Small intestine (tissue), 7 donors: ENCODE data around the gene KRT39. TPM values are rescaled to one million over a fixed set of nuclear protein-coding genes. Genes with fewer than 3 reads are reported as not detected.
A peak's percentile ranks its signal among the peaks of the same experiment; 100 is the strongest.

Experiments
- DNase-seq, 2 donors: peaks; one replicate each; pipeline versions ENCODE4 v3.0.0 to v3.0.0-alpha.2; 2013
- FAIRE-seq: peaks from 2 replicates; lab custom pipeline; 2012; peaks lifted over from hg19 to GRCh38; lab: Jason Lieb, UNC
- H3K27ac ChIP-seq, 3 donors: one replicate each; pipeline ENCODE4 v1.5.1; 2013; ENCODE audit warnings: low read length in 2 of 3, mild to moderate bottlenecking in 2 of 3, control low read depth in 1 of 3, inconsistent platforms in 1 of 3, low read depth in 1 of 3, moderate library complexity in 1 of 3
- H3K27me3 ChIP-seq, 3 donors: one replicate each; pipeline ENCODE4 v1.6.1; 2013; ENCODE audit warnings: low read length in 3 of 3, inconsistent platforms in 1 of 3; ENCODE audit not compliant: control insufficient read depth in 3 of 3, insufficient read depth in 3 of 3
- H3K36me3 ChIP-seq, 3 donors: one replicate each; pipeline ENCODE4 v1.6.1; 2013; ENCODE audit warnings: low read length in 3 of 3, inconsistent platforms in 1 of 3, low read depth in 1 of 3, mild to moderate bottlenecking in 1 of 3, moderate library complexity in 1 of 3; ENCODE audit not compliant: control insufficient read depth in 3 of 3, insufficient read depth in 2 of 3
- H3K4me1 ChIP-seq, 3 donors: one replicate each; pipeline ENCODE4 v1.6.1; 2013; ENCODE audit warnings: low read length in 2 of 3, inconsistent platforms in 1 of 3, low read depth in 1 of 3, mild to moderate bottlenecking in 1 of 3, moderate library complexity in 1 of 3; ENCODE audit not compliant: control insufficient read depth in 3 of 3, insufficient read depth in 2 of 3
- H3K4me3 ChIP-seq, 3 donors: one replicate each; pipeline ENCODE4 v1.5.1; 2013; ENCODE audit warnings: low read length in 3 of 3, control low read depth in 1 of 3, inconsistent platforms in 1 of 3, low read depth in 1 of 3, mild to moderate bottlenecking in 1 of 3, moderate library complexity in 1 of 3
- H3K9me3 ChIP-seq, 2 donors: one replicate each; pipeline ENCODE4 v1.6.1; 2013; ENCODE audit warnings: low read depth in 1 of 2, low read length in 1 of 2; ENCODE audit not compliant: control insufficient read depth in 2 of 2, insufficient read depth in 1 of 2
- WGBS, 3 donors: extraction: QIAGEN DNeasy Blood & Tissue Kit; methylation state at CpG; one replicate each; pipeline ENCODE4 v1.1.7; 2013; 5-methylcytosine and 5-hydroxymethylcytosine counted together
- polyA plus RNA-seq, 4 donors: library from polyadenylated mRNA; stranded (reverse) in 3 of 4; unstranded in 1 of 4; fragments of 200-250 nt in 3 of 4; fragments of 120-200 nt in 1 of 4; gene quantifications; one replicate each; pipeline versions ENCODE4 v1.2.1 to v1.2.3, GENCODE V29; 2013
- donor health status: healthy with polysubstance abuse.
- donor health status: control.
- donor health status: control.
- donor health status: Bipolar disorder and iron deficiency.
- donor health status: healthy.

KRT39 gene
- polyA plus RNA-seq, 4 donors, result 0.03 to 0.04 TPM; not detected in 2

DNA sequence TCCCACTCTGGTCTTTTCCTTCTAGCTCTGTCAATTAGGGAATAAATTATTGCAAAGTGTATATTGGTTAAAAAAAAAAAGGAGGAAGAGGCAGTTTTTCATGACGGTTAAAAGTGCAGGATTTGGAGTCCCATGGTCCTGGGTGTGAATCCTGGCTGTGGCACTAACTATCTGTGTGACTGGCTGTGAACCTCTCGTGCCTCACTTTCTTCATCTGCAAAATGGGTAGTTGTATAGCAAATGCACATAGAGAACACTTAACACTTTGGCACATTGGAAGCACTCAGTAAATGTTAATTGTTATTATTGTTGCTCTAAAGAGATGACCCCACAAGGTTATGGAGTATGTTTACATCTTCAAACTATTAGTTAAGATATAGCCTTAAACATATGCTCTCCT is 18.8 kb downstream of the KRT39 start:
- WGBS, 3 donors, result 77 to 92% (median 78%) methylated on average over 2 of the region's 2 CpGs
- Histone ChIP-seq H3K4me3 (no peak overlapping the region), H3K27ac (no peak overlapping the region), H3K4me1 (no peaks in the 10 kb centered on the region), H3K27me3 (peaks cover 0 to 3% (median 0%) of the 10 kb centered on the region in 3 donors), H3K9me3 (no peaks in the 10 kb centered on the region), H3K36me3 (no peaks in the 10 kb centered on the region)
- no peak for FAIRE-seq
- DNase-seq, result no peak

DNA sequence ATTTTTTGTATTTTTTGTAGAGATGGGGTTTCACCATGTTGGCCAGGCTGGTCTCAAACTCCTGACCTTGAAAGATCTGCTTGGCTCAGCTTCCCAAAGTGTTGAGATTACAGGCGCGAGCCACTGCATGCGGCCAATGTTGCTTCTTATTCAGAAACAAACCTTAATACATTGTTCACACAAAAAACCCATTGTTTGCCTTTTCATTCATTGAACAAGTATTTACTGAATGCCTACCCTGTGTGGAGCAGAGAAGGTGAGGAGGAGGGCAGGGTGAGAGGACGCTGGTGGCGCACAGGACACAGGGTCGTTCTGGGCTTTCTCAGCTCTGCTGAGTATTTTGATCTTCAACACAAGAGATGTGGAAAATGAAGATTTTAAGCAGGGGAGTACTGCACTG is 21.3 kb downstream of the KRT39 start:
- no peak for DNase-seq
- Histone ChIP-seq H3K36me3 (no peaks in the 10 kb centered on the region), H3K9me3 (no peaks in the 10 kb centered on the region), H3K4me1 (no peaks in the 10 kb centered on the region), H3K27me3 (peaks cover 0 to 3% (median 0%) of the 10 kb centered on the region in 3 donors), H3K4me3 (no peak overlapping the region), H3K27ac (no peak overlapping the region)
- 82 to 91% (median 85%) methylated on average over 6 of the region's 6 CpGs for whole genome bisulfite sequencing, 3 donors
- no peak for FAIRE-seq

DNA sequence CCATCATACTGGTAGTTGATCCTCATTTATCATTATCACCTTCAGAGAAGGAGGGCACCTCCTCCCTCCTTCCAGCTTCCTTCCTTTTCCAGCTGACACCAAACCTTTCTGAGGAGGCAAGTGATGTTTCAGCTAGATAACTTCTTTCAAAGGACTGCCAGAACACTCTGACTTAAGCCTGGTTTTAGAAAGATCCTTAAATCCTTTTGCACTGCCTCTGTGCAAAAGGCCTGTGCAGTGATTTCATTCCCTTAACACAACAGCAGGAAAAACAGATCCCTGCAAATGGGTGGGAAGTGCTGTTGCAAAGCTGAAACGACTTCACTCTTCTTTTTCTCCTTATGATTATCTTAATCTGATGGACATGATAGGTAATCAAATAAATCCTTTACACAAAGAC is 22.2 kb downstream of the KRT39 start:
- Histone ChIP-seq H3K9me3 (no peaks in the 10 kb centered on the region), H3K27ac (no peak overlapping the region), H3K4me3 (no peak overlapping the region), H3K36me3 (no peaks in the 10 kb centered on the region), H3K27me3 (peaks cover 0 to 3% (median 0%) of the 10 kb centered on the region in 3 donors), H3K4me1 (no peaks in the 10 kb centered on the region)
- DNase-seq (no peak), FAIRE-seq (no peak)
- WGBS, 3 donors, result 5 to 30% (median 28%) methylated on average over 1 of the region's 1 CpG

DNA sequence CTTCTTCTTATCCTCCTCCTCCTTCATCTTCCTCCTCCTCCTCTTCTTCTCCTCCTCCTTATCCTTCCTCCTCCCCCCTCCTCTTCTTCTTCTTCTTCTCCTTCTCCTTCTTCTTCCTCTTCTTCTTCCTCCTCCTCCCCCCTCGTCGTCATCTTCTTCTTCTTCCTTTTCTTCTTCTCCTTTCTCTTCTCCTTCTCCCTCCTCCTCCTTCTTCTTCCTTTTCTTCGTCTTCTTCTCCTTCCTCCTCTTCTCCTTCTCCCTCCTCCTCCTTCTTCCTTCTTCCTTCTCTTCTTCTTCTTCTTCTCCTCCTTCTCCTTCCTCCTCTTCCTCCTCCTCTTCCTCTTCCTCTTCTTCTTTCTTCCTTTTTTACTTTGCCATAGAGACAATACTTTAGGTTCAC is 24.2 kb downstream of the KRT39 start:
- FAIRE-seq, result no peak
- peaks cover 0 to 3% (median 0%) of the 10 kb centered on the region in 3 donors for H3K27me3 ChIP-seq
- WGBS, 3 donors, result 73 to 87% (median 77%) methylated on average over 3 of the region's 3 CpGs
- H3K27ac ChIP-seq, result no peak overlapping the region
- no peaks in the 10 kb centered on the region for H3K36me3 ChIP-seq
- no peaks in the 10 kb centered on the region for H3K9me3 ChIP-seq
- no peak overlapping the region for H3K4me3 ChIP-seq
- no peak for DNase-seq
- no peaks in the 10 kb centered on the region for H3K4me1 ChIP-seq

DNA sequence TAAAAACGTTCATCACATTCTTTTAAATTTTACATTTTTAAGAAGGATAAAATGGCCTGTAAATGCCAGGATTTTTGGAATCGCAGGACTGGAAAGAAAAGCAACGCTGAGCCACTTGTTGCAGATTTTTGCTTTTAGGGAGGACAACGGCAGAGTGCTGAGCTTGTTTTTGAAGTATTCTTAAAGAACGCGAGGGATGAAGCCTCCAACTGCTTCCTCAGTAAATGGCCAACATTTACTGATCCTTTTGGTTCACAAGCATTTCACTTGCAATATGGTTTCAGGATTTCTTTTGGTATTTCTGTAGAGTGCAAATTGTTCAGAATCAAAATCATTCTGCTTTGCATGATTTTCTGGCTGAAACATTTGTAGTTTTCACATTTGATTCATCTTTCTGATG is 26.5 kb downstream of the KRT39 start:
- peaks cover 0 to 4% (median 0%) of the 10 kb centered on the region in 3 donors for H3K4me1 ChIP-seq
- no peaks in the 10 kb centered on the region for H3K9me3 ChIP-seq
- peaks cover 0 to 2% (median 0%) of the 10 kb centered on the region in 3 donors for H3K27me3 ChIP-seq
- DNase-seq (no peak), FAIRE-seq (no peak)
- 84 to 89% (median 88%) methylated on average over 6 of the region's 6 CpGs for WGBS, 3 donors
- no peaks in the 10 kb centered on the region for H3K36me3 ChIP-seq
- H3K4me3 ChIP-seq, result no peak overlapping the region
- no peak overlapping the region for H3K27ac ChIP-seq

DNA sequence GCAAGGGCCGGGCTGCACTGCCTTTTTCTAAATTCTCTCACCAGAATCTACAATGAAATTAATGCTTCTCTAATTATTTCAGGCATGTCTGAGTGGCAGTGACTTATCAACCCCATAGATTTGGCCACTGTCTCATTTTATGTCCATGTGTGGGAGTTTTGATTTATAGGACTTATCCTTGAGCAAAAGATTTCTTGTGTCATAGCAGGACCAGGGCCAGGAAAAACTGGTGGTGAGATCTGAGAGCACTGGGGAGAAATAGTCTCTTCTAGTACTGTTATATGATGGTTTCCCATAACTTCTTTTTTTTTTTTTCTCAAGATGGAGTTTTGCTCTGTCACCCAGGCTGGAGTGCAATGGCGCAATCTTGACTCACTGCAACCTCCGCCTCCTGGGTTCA is 27.8 kb downstream of the KRT39 start:
- WGBS, 3 donors, result 90 to 96% (median 95%) methylated on average over 2 to 3 of the region's 3 CpGs
- H3K9me3 ChIP-seq, result no peaks in the 10 kb centered on the region

DNA sequence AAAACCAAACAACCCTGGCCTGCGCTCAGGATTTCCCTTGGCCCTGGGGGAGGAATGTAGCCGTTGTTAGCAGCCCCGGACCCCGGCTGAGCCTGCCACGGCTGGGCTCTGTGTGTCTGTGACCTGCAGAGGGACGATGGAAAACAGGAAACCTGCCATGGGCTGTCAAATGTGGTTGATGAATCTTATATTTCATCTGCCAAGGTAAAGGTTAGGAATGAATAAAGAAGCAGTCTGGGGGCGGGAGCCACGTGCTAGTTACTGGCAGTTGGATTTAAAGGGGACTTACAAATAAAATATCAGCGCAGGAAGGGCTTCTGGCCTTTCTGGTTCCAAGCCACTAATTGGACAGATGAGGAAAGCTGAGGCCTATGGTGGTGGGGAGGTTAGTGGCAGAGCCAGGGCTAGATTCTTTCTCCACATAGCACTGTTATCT is 29.3 kb downstream of the KRT39 start, which contains the start of gene KRT23:
KRT23 (minus strand) TSS at position 263 of the 436 bp plus-strand sequence. CDS start 1,043 bp downstream, outside the sequence.
- WGBS, 3 donors, result 22 to 42% (median 35%) methylated on average over 9 of the region's 9 CpGs
- Histone ChIP-seq H3K27ac (no peak within 1 kb of the TSS), H3K27me3 (no peaks in the 10 kb centered on the region), H3K4me3 (no peak within 1 kb of the TSS), H3K36me3 (no peaks in the 10 kb centered on the region), H3K4me1 (peaks cover 0 to 4% (median 0%) of the 10 kb centered on the region in 3 donors), H3K9me3 (no peaks in the 10 kb centered on the region)
- FAIRE-seq (no peak), DNase-seq (no peak)

More for the DNA sequence above, 27.8 kb downstream of the KRT39 start:
- no peak for DNase-seq
- Histone ChIP-seq H3K36me3 (no peaks in the 10 kb centered on the region), H3K27ac (no peak overlapping the region), H3K27me3 (no peaks in the 10 kb centered on the region), H3K4me3 (no peak overlapping the region), H3K4me1 (peaks cover 0 to 4% (median 0%) of the 10 kb centered on the region in 3 donors)
- no peak for FAIRE-seq

DNA sequence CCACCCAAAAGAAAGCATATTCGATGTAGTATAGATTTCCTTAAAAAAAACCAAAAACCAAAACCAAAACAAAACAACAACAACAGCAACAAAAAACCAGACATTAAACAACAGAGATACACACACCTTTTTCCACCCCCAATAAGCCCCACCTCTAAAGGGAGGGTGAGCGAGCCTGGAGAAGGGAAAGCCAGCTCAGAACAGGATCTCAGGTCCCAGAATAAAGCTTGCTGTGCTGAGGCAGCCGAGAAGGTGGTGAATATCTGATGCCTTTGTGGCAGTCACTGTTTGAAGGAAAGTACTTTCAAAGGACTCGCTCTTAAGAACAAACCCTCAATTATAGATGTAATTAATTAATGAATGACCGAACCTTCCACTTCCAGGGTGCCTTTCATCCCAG is 29.8 kb downstream of the KRT39 start:
- no peak for FAIRE-seq
- H3K27me3 ChIP-seq, result no peaks in the 10 kb centered on the region
- WGBS, 3 donors, result 14 to 46% (median 35%) methylated on average over 5 of the region's 5 CpGs
- H3K4me1 ChIP-seq, result peaks cover 0 to 4% (median 0%) of the 10 kb centered on the region in 3 donors
- H3K4me3 ChIP-seq, result no peak overlapping the region
- no peaks in the 10 kb centered on the region for H3K36me3 ChIP-seq
- H3K27ac ChIP-seq, result no peak overlapping the region
- no peaks in the 10 kb centered on the region for H3K9me3 ChIP-seq
- DNase-seq, result no peak

DNA sequence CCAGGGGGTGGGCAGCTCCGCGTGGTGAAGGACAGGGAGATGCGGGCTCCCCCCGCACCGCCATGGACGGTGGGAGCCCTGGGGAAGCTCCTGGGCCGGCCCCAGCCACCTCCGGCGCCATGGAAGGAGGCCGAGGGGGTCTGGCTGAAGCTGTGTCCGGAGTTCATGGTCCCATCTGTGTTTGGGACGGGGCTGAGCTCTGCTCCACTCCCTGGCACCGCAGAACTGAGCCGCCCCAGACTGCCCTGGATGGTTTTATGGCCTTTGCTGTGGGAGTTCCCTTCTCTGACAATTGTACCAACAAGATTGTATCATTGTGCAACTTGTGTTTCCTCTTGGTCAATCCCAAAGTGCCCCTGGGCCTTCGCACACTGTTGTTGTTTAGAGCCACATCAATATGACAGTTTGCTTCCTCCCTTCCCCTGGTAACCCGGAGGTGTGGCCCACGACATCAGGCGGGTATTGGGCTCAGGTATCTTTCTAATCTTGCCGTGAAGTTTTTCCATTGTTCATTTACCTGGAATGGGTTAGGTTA is 30.2 kb downstream of the KRT39 start:
- FAIRE-seq, result no peak
- Histone ChIP-seq H3K4me1 (peaks cover 0 to 4% (median 0%) of the 10 kb centered on the region in 3 donors), H3K27me3 (no peaks in the 10 kb centered on the region), H3K9me3 (no peaks in the 10 kb centered on the region), H3K36me3 (no peaks in the 10 kb centered on the region), H3K4me3 (no peak overlapping the region), H3K27ac (no peak overlapping the region)
- DNase-seq, result peak; percentile 56 to 60
- 52 to 76% (median 66%) methylated on average over 19 of the region's 19 CpGs for WGBS, 3 donors
